ENCODE results near the gene PRKG1.

DNA sequence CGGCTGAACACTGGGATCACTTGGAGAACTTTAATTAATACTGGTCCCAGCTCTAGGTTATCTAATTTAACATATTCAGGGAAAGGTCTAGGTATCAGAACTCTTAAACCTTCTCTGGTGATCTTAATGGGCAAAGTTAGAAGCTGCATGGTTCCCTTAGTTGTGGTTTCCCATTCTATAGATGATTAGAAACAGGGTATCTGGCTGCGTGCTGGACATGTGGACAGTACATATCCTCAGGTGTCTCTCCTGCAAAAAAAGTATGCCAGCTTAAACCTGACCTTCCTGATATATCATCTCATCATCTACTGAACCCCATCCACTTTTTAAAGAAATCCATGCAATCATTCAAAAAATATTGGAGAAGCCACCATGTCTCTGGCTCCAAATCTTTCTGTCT lies 955.3 kb downstream of the PRKG1 start:
- TF ChIP-seq, protein P1, sequence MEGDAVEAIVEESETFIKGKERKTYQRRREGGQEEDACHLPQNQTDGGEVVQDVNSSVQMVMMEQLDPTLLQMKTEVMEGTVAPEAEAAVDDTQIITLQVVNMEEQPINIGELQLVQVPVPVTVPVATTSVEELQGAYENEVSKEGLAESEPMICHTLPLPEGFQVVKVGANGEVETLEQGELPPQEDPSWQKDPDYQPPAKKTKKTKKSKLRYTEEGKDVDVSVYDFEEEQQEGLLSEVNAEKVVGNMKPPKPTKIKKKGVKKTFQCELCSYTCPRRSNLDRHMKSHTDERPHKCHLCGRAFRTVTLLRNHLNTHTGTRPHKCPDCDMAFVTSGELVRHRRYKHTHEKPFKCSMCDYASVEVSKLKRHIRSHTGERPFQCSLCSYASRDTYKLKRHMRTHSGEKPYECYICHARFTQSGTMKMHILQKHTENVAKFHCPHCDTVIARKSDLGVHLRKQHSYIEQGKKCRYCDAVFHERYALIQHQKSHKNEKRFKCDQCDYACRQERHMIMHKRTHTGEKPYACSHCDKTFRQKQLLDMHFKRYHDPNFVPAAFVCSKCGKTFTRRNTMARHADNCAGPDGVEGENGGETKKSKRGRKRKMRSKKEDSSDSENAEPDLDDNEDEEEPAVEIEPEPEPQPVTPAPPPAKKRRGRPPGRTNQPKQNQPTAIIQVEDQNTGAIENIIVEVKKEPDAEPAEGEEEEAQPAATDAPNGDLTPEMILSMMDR (IDR thresholded peaks at IDR 0.05; ENCODE audit: borderline replicate concordance, extremely low read depth, low read length, poor library complexity, severe bottlenecking): no peak
- no peak for TF ChIP-seq EZH2 (IDR thresholded peaks at IDR 0.05; ENCODE audit: borderline replicate concordance, low read depth, low read length, severe bottlenecking)
